Brain microvascular endothelial cell (primary cell): Measurements from ENCODE around the gene HEG1.

Experiments
- DNase-seq: peaks from one replicate; pipeline ENCODE4 v3.0.0-alpha.2; 2020
- H3K27ac ChIP-seq: fragments of 250-450 bp; sonication (Bioruptor Pico); 2 replicates; pipeline ENCODE4 v1.5.1; 2020; ENCODE audit warnings: mild to moderate bottlenecking, moderate library complexity
- H3K27me3 ChIP-seq: fragments of 250-450 bp; sonication (Bioruptor Pico); replicated peaks from 2 replicates; pipeline ENCODE4 v1.5.1; 2020; ENCODE audit warnings: mild to moderate bottlenecking
- H3K36me3 ChIP-seq: fragments of 250-450 bp; sonication (Bioruptor Pico); replicated peaks from 2 replicates; pipeline ENCODE4 v1.5.1; 2020; ENCODE audit warnings: mild to moderate bottlenecking
- H3K4me3 ChIP-seq: 2 replicates; pipeline ENCODE4 v1.5.1; 2011; ENCODE audit warnings: low read depth, mild to moderate bottlenecking, control low read depth, low read length, moderate library complexity
- in situ Hi-C: cut with HindIII; loops from 2 replicates; pipeline ENCODE4 v1.10.0; 2017; ENCODE audit warnings: low sequenced_read_pairs, low pct_ligation_motif_present
- TF ChIP-seq, protein P1 (sequence below): IDR thresholded peaks from 2 replicates; pipeline ENCODE4 v1.5.1; 2011; ENCODE audit warnings: low read depth, mild to moderate bottlenecking, moderate library complexity, low read length, control low read depth, inconsistent platforms; ENCODE audit errors: missing control alignments

HEG1 gene

DNA sequence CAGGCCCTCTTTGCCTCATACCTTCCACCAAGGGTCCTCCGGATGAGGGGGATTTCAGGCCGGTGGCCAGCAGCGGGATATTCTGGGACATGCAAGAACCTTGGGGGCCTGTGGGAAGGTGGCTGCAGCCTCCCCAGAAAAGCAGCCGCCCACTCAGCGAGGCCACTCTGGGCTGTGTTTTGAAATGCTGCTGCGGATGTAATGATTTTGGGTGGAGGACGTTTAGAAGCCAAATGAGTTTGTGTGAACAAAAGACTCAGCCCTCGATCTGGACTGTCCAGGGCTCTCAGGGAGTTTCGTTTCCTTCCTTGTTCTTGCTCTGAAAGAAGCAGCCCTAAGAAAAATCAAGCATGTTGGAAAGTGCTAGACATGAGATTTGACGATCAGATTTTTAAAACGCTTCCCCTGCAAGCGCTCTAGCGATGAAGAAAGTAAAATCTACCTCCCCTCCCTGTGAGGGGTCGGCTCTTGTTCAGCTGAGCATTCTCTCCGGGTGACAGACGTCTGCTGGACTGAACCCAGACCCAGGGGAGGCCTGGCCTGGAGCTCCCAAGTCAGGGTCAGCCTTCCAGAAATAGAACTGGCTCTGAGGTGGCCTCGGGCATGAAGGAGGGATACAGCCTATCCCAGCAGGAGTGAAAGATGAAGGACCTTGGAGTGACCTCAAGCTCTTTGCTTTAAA lies 12.9 kb downstream of the HEG1 start:
- Histone ChIP-seq H3K27ac (peak overlapping the region; percentile 23), H3K36me3 (peaks cover 12% of the 10 kb centered on the region), H3K27me3 (no peaks in the 10 kb centered on the region), H3K4me3 (no peak overlapping the region)
- in situ Hi-C loops = no loop called here
- TF ChIP-seq, protein P1, sequence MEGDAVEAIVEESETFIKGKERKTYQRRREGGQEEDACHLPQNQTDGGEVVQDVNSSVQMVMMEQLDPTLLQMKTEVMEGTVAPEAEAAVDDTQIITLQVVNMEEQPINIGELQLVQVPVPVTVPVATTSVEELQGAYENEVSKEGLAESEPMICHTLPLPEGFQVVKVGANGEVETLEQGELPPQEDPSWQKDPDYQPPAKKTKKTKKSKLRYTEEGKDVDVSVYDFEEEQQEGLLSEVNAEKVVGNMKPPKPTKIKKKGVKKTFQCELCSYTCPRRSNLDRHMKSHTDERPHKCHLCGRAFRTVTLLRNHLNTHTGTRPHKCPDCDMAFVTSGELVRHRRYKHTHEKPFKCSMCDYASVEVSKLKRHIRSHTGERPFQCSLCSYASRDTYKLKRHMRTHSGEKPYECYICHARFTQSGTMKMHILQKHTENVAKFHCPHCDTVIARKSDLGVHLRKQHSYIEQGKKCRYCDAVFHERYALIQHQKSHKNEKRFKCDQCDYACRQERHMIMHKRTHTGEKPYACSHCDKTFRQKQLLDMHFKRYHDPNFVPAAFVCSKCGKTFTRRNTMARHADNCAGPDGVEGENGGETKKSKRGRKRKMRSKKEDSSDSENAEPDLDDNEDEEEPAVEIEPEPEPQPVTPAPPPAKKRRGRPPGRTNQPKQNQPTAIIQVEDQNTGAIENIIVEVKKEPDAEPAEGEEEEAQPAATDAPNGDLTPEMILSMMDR = no peak
- DNase-seq = no peak

DNA sequence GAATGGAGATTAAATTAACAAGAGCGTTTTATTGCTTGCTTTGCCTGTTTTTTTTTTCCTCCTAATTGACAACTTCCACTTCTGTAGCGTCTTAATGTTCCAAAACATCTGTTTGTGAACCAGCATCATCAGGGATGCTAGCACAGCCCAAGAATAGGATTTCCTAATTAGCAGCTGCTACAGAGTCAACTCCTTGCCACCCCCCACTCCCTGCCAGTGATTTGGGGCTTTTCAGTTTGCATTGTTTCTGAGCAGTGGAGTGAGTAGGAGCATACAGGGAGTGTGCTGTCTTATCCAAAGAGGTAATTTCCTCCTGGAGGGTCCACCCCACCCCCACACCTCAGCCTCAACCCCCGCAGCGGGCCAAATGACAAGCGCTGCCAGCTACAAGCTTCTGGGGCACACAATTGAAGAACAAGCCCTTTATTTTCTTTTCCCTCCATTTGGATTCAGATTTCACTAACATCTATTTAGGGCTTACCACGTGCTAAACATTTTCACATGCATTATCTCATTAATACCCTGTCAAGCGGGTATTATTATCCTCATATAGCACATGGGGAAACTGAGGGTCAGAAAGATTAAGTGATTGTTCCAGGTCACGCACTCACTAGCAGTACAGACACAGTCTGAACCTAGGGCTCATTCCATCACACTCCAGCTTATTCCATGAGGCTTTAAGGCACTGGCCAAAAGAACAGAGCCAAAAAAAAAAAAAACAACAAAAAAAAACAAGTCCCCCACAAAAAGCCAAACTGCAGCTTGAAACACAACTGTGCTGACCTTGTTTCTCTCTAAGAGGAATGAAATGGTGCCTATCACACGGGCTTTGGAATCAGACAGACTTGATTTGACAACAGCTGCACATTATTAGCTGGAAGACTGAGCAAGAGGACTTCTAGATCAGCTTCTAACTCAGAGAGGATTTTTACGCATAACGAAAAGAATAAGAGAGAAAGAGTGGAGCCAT lies 16.4 kb downstream of the HEG1 start:
- in situ Hi-C loops = no loop called here
- no peak overlapping the region for H3K4me3 ChIP-seq
- H3K27ac ChIP-seq = no peak overlapping the region
- H3K27me3 ChIP-seq = no peaks in the 10 kb centered on the region
- TF ChIP-seq, protein P1 = no peak
- no peaks in the 10 kb centered on the region for H3K36me3 ChIP-seq
- DNase-seq = no peak

DNA sequence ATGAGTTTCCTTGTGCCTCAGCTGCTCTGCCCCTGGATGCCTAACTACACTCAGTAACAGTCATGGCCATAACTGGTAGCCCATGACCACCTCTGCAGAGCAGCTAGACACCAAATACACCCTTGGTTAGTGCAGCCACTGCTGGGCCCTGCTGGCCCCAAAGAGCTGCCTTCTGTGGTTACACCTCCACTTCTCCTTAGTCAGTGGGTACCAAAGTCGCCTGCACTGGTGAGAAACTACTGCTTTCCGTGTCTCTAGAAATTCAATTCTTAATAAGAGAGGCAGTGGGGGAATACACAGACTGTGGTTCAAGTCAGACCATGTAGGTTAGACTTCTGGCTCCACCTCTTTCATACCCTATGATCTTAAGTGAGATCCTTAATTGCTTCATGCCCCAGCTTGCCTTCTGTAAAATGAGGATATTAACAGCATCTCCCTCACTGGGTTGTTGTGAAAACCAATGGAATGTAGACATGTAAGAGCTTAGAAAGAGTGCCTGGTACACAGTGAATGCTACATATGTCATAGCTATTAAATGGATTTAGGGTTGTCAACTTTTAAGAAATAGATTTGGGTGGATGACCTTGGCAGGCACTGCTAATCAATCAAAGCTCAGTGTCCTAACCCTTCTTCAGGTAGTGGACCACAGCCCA lies 18.2 kb downstream of the HEG1 start:
- in situ Hi-C loops = no loop called here
- H3K27me3 ChIP-seq = no peaks in the 10 kb centered on the region
- DNase-seq = no peak
- no peaks in the 10 kb centered on the region for H3K36me3 ChIP-seq
- no peak overlapping the region for H3K4me3 ChIP-seq
- no peak overlapping the region for H3K27ac ChIP-seq
- TF ChIP-seq, protein P1 = no peak

DNA sequence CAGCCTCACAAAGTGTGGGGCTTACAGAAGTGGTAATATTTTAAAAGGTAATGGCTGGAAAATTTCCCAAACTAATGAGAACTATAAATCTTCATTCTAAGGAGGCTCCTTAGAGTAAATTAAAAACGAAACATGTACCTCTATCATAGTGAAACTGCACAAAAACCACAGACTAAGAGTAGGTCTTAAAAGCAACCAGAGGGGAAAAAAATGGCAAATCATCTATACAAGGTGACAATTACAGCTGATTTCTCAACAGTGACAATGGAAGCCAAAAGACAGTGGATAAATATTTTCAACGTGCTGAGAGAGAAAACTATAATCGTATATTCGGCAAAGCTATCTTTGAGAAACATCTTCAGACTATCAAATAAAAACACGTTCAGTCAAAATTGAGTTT lies 20.6 kb downstream of the HEG1 start:
- DNase-seq = no peak
- Histone ChIP-seq H3K36me3 (no peaks in the 10 kb centered on the region), H3K27me3 (no peaks in the 10 kb centered on the region), H3K4me3 (no peak overlapping the region), H3K27ac (no peak overlapping the region)
- TF ChIP-seq, protein P1 = no peak
- in situ Hi-C loops = no loop called here

DNA sequence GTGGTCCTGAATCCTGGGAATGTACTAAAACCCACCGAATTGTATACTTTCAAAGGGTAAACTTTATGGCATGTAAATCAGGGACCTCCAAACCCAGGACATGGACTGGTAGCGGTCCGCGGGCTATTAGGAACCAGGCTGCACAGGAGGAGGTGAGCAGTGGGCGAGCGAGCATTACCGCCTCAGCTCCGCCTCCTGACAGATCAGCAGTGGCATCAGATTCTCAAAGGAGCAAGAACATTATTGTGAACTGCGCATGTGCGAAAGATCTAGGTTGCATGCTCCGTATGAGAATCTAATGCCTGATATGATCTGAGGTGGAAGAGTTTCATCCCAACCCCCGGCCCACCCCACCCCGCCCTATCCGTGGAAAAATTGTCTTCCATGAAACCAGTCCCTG lies 22.2 kb downstream of the HEG1 start:
- DNase-seq = no peak
- TF ChIP-seq, protein P1 = no peak
- in situ Hi-C loops = no loop called here
- no peaks in the 10 kb centered on the region for H3K27me3 ChIP-seq
- peaks cover 8% of the 10 kb centered on the region for H3K36me3 ChIP-seq
- H3K27ac ChIP-seq = no peak overlapping the region
- H3K4me3 ChIP-seq = no peak overlapping the region
